Stomach (tissue), 9 donors: ENCODE data around the gene MND1. TPM values are rescaled to one million over a fixed set of nuclear protein-coding genes. Genes with fewer than 3 reads are reported as not detected.
A peak's percentile ranks its signal among the peaks of the same experiment; 100 is the strongest.

Source experiments
- DNase-seq, 2 donors: peaks; one replicate each; pipeline versions ENCODE4 v3.0.0 to v3.0.0-alpha.2; 2013 to 2019
- H3K27ac ChIP-seq, 5 donors: fragments of 200-600 bp in 4 of 5; sonication (generic) in 4 of 5; one replicate each; pipeline ENCODE4 v1.5.1; 2013 to 2019; ENCODE audit warnings: mild to moderate bottlenecking in 1 of 5, moderate library complexity in 1 of 5
- H3K27me3 ChIP-seq, 3 donors: fragments of 200-600 bp; sonication (generic); one replicate each; pipeline ENCODE4 v1.5.1; 2017 to 2019; ENCODE audit warnings: mixed run types in 1 of 3
- H3K36me3 ChIP-seq, 4 donors: fragments of 200-600 bp; sonication (generic); 1 replicate in 3 of 4; 2 replicates in 1 of 4; pipeline ENCODE4 v1.5.1; 2016 to 2019
- H3K4me1 ChIP-seq, 4 donors: fragments of 200-600 bp; sonication (generic); one replicate each; pipeline ENCODE4 v1.5.1; 2016 to 2019
- H3K4me3 ChIP-seq, 4 donors: fragments of 200-600 bp; sonication (generic) in 3 of 4; one replicate each; pipeline ENCODE4 v1.5.1; 2016 to 2019; ENCODE audit warnings: mild to moderate bottlenecking in 1 of 4
- H3K9me3 ChIP-seq, 4 donors: fragments of 200-600 bp; sonication (generic); one replicate each; pipeline ENCODE4 v1.5.1; 2016 to 2019
- EP300 ChIP-seq: sonication (generic); formaldehyde crosslinking; IDR thresholded peaks from one replicate; pipeline ENCODE4 v1.6.1; 2017; ENCODE audit warnings: antibody characterized with exemption
- POLR2A ChIP-seq, 4 donors: fragments of 450-650 bp; IDR thresholded peaks; one replicate each; pipeline ENCODE4 v1.6.1; 2016; ENCODE audit warnings: antibody characterized with exemption in 4 of 4, control low read depth in 2 of 4, mild to moderate bottlenecking in 1 of 4, moderate library complexity in 1 of 4
- POLR2AphosphoS5 ChIP-seq, 3 donors: sonication (generic); formaldehyde crosslinking; IDR thresholded peaks; one replicate each; pipeline ENCODE4 v1.6.1; 2016; ENCODE audit warnings: antibody characterized with exemption in 3 of 3
- WGBS, 5 donors: extraction: QIAGEN DNeasy Blood & Tissue Kit in 3 of 5; methylation state at CpG; one replicate each; pipeline versions ENCODE4 v1.1.5 to v1.1.7; 2013 to 2018; 5-methylcytosine and 5-hydroxymethylcytosine counted together
- intact Hi-C: fragments of 100-400 bp; cut with DNase I; formaldehyde crosslinking; loops from one replicate; pipeline ENCODE4 v1.15.1; 2023; ENCODE audit warnings: low total_unique reads
- polyA plus RNA-seq, 3 donors: library from polyadenylated mRNA; stranded (reverse); fragments of 200-250 nt; gene quantifications; one replicate each; pipeline ENCODE4 v1.2.3, GENCODE V29; 2013
- total RNA-seq, 5 donors: library from RNA; depleted of rRNA; stranded (reverse); fragments of >200 nt; gene quantifications; one replicate each; pipeline versions ENCODE4 v1.1.0 to v1.2.3, GENCODE V29; 2014 to 2016
- TF ChIP-seq, protein P1 (sequence below), 7 experiments: fragments of 450-650 bp in 4 of 7; fragments of 200-600 bp in 3 of 7; sonication (generic) in 3 of 7; IDR thresholded peaks; one replicate each; pipeline ENCODE4 v1.5.1; 2016 to 2019; ENCODE audit warnings: antibody characterized with exemption in 7 of 7, control low read depth in 2 of 7, mild to moderate bottlenecking in 1 of 7
- donor health status: healthy with polysubstance abuse.
- donor health status: Bipolar disorder and iron deficiency.
- donor health status: healthy.

Gene MND1
- total and polyA plus RNA-seq, 8 donors, result 1.1 to 5.9 (median 4.4) TPM; not detected in 3

- TF ChIP-seq POLR2A (IDR thresholded peaks at IDR 0.05) (no peak), EP300 (no peak), POLR2AphosphoS5 (IDR thresholded peaks at IDR 0.05) (no peak)
- TF ChIP-seq, protein P1, sequence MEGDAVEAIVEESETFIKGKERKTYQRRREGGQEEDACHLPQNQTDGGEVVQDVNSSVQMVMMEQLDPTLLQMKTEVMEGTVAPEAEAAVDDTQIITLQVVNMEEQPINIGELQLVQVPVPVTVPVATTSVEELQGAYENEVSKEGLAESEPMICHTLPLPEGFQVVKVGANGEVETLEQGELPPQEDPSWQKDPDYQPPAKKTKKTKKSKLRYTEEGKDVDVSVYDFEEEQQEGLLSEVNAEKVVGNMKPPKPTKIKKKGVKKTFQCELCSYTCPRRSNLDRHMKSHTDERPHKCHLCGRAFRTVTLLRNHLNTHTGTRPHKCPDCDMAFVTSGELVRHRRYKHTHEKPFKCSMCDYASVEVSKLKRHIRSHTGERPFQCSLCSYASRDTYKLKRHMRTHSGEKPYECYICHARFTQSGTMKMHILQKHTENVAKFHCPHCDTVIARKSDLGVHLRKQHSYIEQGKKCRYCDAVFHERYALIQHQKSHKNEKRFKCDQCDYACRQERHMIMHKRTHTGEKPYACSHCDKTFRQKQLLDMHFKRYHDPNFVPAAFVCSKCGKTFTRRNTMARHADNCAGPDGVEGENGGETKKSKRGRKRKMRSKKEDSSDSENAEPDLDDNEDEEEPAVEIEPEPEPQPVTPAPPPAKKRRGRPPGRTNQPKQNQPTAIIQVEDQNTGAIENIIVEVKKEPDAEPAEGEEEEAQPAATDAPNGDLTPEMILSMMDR (IDR thresholded peaks at IDR 0.05), result no peak
- no peak overlapping the region for H3K4me3 ChIP-seq
- peak in 1 of 2 donors; percentile 20 for DNase-seq
- H3K27ac ChIP-seq, result no peak overlapping the region
- intact Hi-C loops, result no loop called here
- H3K27me3 ChIP-seq, result no peaks in the 10 kb centered on the region
- H3K9me3 ChIP-seq, result no peaks in the 10 kb centered on the region
- no peaks in the 10 kb centered on the region for H3K4me1 ChIP-seq
- H3K36me3 ChIP-seq, result no peaks in the 10 kb centered on the region
- WGBS, 5 donors, result 49 to 76% (median 67%) methylated on average over 3 of the region's 3 CpGs
These were observed 17.7 kb downstream of the MND1 start for GRCh38 chr4:153362184-153362583.

DNA sequence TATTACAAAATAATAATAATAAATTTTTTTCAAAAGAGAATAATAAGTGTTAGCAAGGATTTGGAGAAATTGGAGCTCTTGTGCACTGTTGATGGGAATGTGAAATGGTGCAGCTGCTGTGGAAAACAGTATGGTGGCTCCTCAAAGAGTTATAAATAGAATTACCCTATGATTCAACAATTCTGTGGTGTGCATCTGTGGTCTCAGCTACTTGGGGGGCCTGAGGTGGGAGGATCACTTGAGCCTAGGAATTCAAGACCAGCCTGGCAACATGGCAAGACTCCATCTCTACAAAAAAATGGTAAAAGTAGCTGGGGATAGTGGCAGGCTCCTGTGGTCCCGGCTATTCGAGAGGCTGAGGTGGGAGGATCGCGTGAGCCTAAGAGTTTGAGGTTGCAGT is 19.6 kb downstream of the MND1 start:
- TF ChIP-seq EP300 (no peak), POLR2AphosphoS5 (IDR thresholded peaks at IDR 0.05) (no peak), POLR2A (IDR thresholded peaks at IDR 0.05) (no peak)
- TF ChIP-seq, protein P1 (IDR thresholded peaks at IDR 0.05), result no peak
- no peaks in the 10 kb centered on the region for H3K4me1 ChIP-seq
- H3K4me3 ChIP-seq, result no peak overlapping the region
- intact Hi-C loops, result no loop called here
- H3K9me3 ChIP-seq, result no peaks in the 10 kb centered on the region
- no peaks in the 10 kb centered on the region for H3K36me3 ChIP-seq
- no peak overlapping the region for H3K27ac ChIP-seq
- no peak for DNase-seq
- no peaks in the 10 kb centered on the region for H3K27me3 ChIP-seq
- WGBS, 5 donors, result 96 to 100% (median 98%) methylated on average over 4 of the region's 4 CpGs

DNA sequence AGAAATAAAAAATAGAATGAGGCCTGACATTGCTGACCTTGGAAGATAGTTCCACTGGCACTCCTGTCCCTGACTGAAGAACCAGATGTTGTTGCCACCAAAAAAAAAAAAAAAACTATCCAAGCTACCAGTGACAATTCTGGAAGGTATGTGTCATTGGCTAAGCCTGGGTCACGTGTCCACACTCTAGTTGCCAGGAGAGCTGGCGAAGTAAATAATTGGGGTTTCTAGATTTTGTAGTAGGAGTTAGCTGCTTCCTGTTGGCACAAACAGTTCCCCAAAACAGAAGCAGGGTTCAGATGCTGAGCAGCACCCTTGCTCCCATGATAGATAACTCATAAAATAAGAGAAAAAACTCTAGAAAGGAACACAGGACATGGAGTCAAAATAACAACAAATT is 20.5 kb downstream of the MND1 start:
- Histone ChIP-seq H3K36me3 (no peaks in the 10 kb centered on the region), H3K9me3 (no peaks in the 10 kb centered on the region), H3K27ac (no peak overlapping the region), H3K4me1 (no peaks in the 10 kb centered on the region), H3K4me3 (no peak overlapping the region), H3K27me3 (no peaks in the 10 kb centered on the region)
- TF ChIP-seq EP300 (no peak), POLR2AphosphoS5 (IDR thresholded peaks at IDR 0.05) (no peak), POLR2A (IDR thresholded peaks at IDR 0.05) (no peak)
- TF ChIP-seq, protein P1 (IDR thresholded peaks at IDR 0.05), result no peak
- WGBS, 5 donors, result 89 to 100% (median 95%) methylated on average over 2 of the region's 2 CpGs
- intact Hi-C loops, result no loop called here
- no peak for DNase-seq

DNA sequence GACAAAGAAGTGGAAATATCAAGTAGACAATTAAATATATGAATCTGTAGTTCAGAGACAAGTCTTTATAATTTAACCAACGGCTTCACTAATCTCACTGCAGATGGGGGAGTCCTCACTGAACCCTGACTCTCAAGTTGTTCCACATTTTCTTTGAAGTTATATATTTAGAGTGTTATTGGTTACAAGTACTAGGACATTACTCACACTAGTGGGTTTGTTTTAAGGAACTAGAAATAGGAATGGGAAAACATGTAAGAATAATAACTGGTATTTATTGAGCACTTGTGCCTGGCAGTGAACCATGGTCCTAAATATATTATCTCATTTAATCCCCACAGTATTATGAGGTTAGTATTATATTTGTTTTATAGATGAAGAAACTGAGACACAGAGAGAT is 22.0 kb downstream of the MND1 start:
- Histone ChIP-seq H3K27me3 (no peaks in the 10 kb centered on the region), H3K9me3 (no peaks in the 10 kb centered on the region), H3K4me1 (no peaks in the 10 kb centered on the region), H3K36me3 (no peaks in the 10 kb centered on the region), H3K4me3 (no peak overlapping the region), H3K27ac (no peak overlapping the region)
- DNase-seq, result no peak
- intact Hi-C loops, result no loop called here
- WGBS, 5 donors, result 81 to 100% (median 90%) methylated on average over 1 of the region's 1 CpG
- no peak for TF ChIP-seq POLR2AphosphoS5 (IDR thresholded peaks at IDR 0.05)
- TF ChIP-seq POLR2A (IDR thresholded peaks at IDR 0.05), result no peak
- TF ChIP-seq, protein P1 (IDR thresholded peaks at IDR 0.05), result no peak
- TF ChIP-seq EP300, result no peak
